Fibroblast of the aortic adventitia (primary cell): ENCODE results near the gene CEMIP. TPM values are rescaled to one million over a fixed set of nuclear protein-coding genes. Genes with fewer than 3 reads are reported as not detected.

Source experiments
- DNase-seq: peaks from one replicate; pipeline ENCODE4 v3.0.0-alpha.2; 2010; ENCODE audit warnings: low read depth
- H3K4me3 ChIP-seq: 2 replicates; pipeline ENCODE4 v1.5.1; 2011; ENCODE audit warnings: low read depth, mild to moderate bottlenecking, control low read depth, low read length, moderate library complexity
- total RNA-seq: library from RNA; depleted of rRNA; stranded (reverse); fragments of >200 nt; gene quantifications from 2 replicates; pipeline ENCODE4 v1.2.3, GENCODE V29; 2012; ENCODE audit warnings: low replicate concordance
- TF ChIP-seq, protein P1 (sequence below): IDR thresholded peaks from 2 replicates; pipeline ENCODE4 v1.5.1; 2011; ENCODE audit warnings: mild to moderate bottlenecking, low read length, control low read depth, inconsistent platforms; ENCODE audit not compliant: insufficient read depth

Gene CEMIP
- total RNA-seq, 1 donor = 225 TPM

- TF ChIP-seq, protein P1, sequence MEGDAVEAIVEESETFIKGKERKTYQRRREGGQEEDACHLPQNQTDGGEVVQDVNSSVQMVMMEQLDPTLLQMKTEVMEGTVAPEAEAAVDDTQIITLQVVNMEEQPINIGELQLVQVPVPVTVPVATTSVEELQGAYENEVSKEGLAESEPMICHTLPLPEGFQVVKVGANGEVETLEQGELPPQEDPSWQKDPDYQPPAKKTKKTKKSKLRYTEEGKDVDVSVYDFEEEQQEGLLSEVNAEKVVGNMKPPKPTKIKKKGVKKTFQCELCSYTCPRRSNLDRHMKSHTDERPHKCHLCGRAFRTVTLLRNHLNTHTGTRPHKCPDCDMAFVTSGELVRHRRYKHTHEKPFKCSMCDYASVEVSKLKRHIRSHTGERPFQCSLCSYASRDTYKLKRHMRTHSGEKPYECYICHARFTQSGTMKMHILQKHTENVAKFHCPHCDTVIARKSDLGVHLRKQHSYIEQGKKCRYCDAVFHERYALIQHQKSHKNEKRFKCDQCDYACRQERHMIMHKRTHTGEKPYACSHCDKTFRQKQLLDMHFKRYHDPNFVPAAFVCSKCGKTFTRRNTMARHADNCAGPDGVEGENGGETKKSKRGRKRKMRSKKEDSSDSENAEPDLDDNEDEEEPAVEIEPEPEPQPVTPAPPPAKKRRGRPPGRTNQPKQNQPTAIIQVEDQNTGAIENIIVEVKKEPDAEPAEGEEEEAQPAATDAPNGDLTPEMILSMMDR = no peak
- H3K4me3 ChIP-seq = no peak overlapping the region
- no peak for DNase-seq
Measured at GRCh38 chr15:80885016-80885579, 105.9 kb downstream of the CEMIP start.

GRCh38 chr15:80887148-80887547 is 108.0 kb downstream of the CEMIP start:
- DNase-seq = no peak
- TF ChIP-seq, protein P1 = no peak
- H3K4me3 ChIP-seq = no peak overlapping the region

GRCh38 chr15:80888846-80889245 is 109.7 kb downstream of the CEMIP start:
- no peak for DNase-seq
- TF ChIP-seq, protein P1 = no peak
- no peak overlapping the region for H3K4me3 ChIP-seq

- H3K4me3 ChIP-seq = no peak overlapping the region
- TF ChIP-seq, protein P1 = no peak
- DNase-seq = peak; percentile 59
Measured at GRCh38 chr15:80890341-80891005, 111.3 kb downstream of the CEMIP start.

DNA sequence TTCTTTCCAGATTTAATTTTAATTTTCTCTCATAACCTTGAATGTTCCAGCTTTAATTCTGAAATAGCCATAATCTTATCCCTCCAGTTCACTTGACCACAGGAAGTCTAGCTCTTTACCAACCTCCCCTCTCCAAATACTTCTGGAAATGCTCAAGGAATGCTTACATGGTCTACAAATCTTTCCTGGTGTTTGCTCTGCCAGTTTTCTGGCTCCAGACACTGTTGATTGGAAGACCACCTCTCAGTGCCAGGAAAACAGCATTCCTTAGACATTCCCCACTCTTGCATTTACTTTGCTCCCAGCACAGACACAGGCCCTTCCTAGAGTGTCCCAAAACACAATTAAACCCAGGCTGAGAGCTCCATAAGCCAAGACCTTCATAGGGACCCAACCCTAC is 111.8 kb downstream of the CEMIP start:
- TF ChIP-seq, protein P1 = no peak
- H3K4me3 ChIP-seq = no peak overlapping the region
- DNase-seq = peak; percentile 71

GRCh38 chr15:80892414-80892813 is 113.2 kb downstream of the CEMIP start:
- DNase-seq = no peak
- TF ChIP-seq, protein P1 = no peak
- H3K4me3 ChIP-seq = no peak overlapping the region
